Tibial nerve (tissue), 4 donors: ENCODE measurements around the gene KIR3DL3.
"Not testable (repeated sequence)": the region's sequence is repeated elsewhere in the genome, so short reads cannot be mapped to it uniquely, and the experiment has no call there.

Experiments
- EP300 ChIP-seq, 2 donors: sonication (generic); formaldehyde crosslinking; IDR thresholded peaks; one replicate each; pipeline ENCODE4 v1.6.1; 2017; ENCODE audit warnings: antibody characterized with exemption in 2 of 2, mild to moderate bottlenecking in 1 of 2
- POLR2A ChIP-seq, 2 donors: fragments of 450-650 bp; IDR thresholded peaks; one replicate each; pipeline ENCODE4 v1.6.1; 2017; ENCODE audit warnings: antibody characterized with exemption in 2 of 2, mild to moderate bottlenecking in 2 of 2, moderate library complexity in 2 of 2
- TF ChIP-seq, protein P1 (sequence below), 5 experiments: fragments of 200-600 bp in 3 of 5; fragments of 450-650 bp in 2 of 5; sonication (generic) in 3 of 5; IDR thresholded peaks; one replicate each; pipeline ENCODE4 v1.5.1; 2016 to 2019; ENCODE audit warnings: antibody characterized with exemption in 5 of 5, mild to moderate bottlenecking in 3 of 5, moderate library complexity in 2 of 5

DNA sequence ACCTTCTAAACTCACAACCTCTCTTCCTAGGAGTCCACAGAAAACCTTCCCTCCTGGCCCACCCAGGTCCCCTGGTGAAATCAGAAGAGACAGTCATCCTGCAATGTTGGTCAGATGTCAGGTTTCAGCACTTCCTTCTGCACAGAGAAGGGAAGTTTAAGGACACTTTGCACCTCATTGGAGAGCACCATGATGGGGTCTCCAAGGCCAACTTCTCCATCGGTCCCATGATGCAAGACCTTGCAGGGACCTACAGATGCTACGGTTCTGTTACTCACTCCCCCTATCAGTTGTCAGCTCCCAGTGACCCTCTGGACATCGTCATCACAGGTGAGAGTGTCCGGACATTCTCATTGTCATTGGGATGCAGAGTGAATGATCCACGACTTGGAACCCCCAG is 17.7 kb downstream of the KIR3DL3 start:
- TF ChIP-seq, protein P1, sequence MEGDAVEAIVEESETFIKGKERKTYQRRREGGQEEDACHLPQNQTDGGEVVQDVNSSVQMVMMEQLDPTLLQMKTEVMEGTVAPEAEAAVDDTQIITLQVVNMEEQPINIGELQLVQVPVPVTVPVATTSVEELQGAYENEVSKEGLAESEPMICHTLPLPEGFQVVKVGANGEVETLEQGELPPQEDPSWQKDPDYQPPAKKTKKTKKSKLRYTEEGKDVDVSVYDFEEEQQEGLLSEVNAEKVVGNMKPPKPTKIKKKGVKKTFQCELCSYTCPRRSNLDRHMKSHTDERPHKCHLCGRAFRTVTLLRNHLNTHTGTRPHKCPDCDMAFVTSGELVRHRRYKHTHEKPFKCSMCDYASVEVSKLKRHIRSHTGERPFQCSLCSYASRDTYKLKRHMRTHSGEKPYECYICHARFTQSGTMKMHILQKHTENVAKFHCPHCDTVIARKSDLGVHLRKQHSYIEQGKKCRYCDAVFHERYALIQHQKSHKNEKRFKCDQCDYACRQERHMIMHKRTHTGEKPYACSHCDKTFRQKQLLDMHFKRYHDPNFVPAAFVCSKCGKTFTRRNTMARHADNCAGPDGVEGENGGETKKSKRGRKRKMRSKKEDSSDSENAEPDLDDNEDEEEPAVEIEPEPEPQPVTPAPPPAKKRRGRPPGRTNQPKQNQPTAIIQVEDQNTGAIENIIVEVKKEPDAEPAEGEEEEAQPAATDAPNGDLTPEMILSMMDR (IDR thresholded peaks at IDR 0.05): not testable (repeated sequence)
- TF ChIP-seq EP300, POLR2A (IDR thresholded peaks at IDR 0.05): not testable (repeated sequence)
